Glutamatergic neuron (in vitro differentiated cells): ENCODE data around the gene PIN4. TPM values are rescaled to one million over a fixed set of nuclear protein-coding genes. Genes with fewer than 3 reads are reported as not detected.

ENCODE experiments used
- DNase-seq: peaks from one replicate; pipeline ENCODE4 v3.0.0; 2022
- H3K27ac Mint-ChIP-seq: one replicate; pipeline ENCODE4 v1.8.0; 2020; ENCODE audit warnings: mild to moderate bottlenecking, mixed read lengths, inconsistent platforms; ENCODE audit not compliant: unreplicated experiment
- H3K27me3 Mint-ChIP-seq: one replicate; pipeline ENCODE4 v1.8.0; 2020; ENCODE audit warnings: mild to moderate bottlenecking, moderate library complexity, mixed read lengths, inconsistent platforms; ENCODE audit not compliant: unreplicated experiment
- H3K36me3 Mint-ChIP-seq: one replicate; pipeline ENCODE4 v1.8.0; 2020; ENCODE audit warnings: mild to moderate bottlenecking, mixed read lengths, inconsistent platforms; ENCODE audit not compliant: unreplicated experiment
- H3K4me1 Mint-ChIP-seq: one replicate; pipeline ENCODE4 v1.8.0; 2020; ENCODE audit warnings: mild to moderate bottlenecking, low read depth, mixed read lengths, inconsistent platforms; ENCODE audit not compliant: unreplicated experiment
- H3K4me3 Mint-ChIP-seq: one replicate; pipeline ENCODE4 v1.8.0; 2020; ENCODE audit warnings: mild to moderate bottlenecking, mixed read lengths, inconsistent platforms; ENCODE audit not compliant: unreplicated experiment
- H3K9me3 Mint-ChIP-seq: one replicate; pipeline ENCODE4 v1.8.0; 2020; ENCODE audit warnings: mild to moderate bottlenecking, moderate library complexity, mixed read lengths, inconsistent platforms; ENCODE audit not compliant: unreplicated experiment
- CTCF ChIP-seq: fragments of 200-600 bp; sonication (generic); IDR thresholded peaks from one replicate; pipeline ENCODE4 v1.5.0; 2021; ENCODE audit not compliant: partially characterized antibody, unreplicated experiment
- total RNA-seq: library from RNA; stranded (reverse); fragmentation: NEBNext Ultra II Directional; extraction: Animal tissue kit (Norgen Biotek cat#: 25700); gene quantifications from one replicate; pipeline ENCODE4 v1.2.1, GENCODE V29; 2021; ENCODE audit not compliant: unreplicated experiment

Gene PIN4
- total RNA-seq, 1 donor from 2014 or later, result 19.5 TPM

- Mint-ChIP-seq H3K4me3 (no peak overlapping the region), H3K36me3 (no peaks in the 10 kb centered on the region), H3K4me1 (no peaks in the 10 kb centered on the region), H3K27me3 (peaks cover 3% of the 10 kb centered on the region), H3K27ac (no peak overlapping the region), H3K9me3 (no peaks in the 10 kb centered on the region)
- peak; percentile 72 for DNase-seq
- TF ChIP-seq CTCF, result peak; percentile 76
Observed at GRCh38 chrX:72245461-72246089, 64.0 kb downstream of the PIN4 start.

GRCh38 chrX:72247206-72247942 is 65.8 kb downstream of the PIN4 start:
- Mint-ChIP-seq H3K27me3 (peaks cover 3% of the 10 kb centered on the region), H3K4me3 (no peak overlapping the region), H3K9me3 (no peaks in the 10 kb centered on the region), H3K36me3 (no peaks in the 10 kb centered on the region), H3K27ac (no peak overlapping the region), H3K4me1 (no peaks in the 10 kb centered on the region)
- TF ChIP-seq CTCF, result no peak
- DNase-seq, result no peak

Other genes starting within 250 kb of the PIN4 start
- 18.2 TPM for gene RTL5, start 49.8 kb upstream of the PIN4 start, total RNA-seq
- gene ERCC6L, start 57.3 kb downstream of the PIN4 start, total RNA-seq, result 1.2 TPM
- gene RPS4X, start 95.5 kb downstream of the PIN4 start, total RNA-seq, result 502 TPM
- 42.7 TPM for gene CITED1, start 124.2 kb downstream of the PIN4 start, total RNA-seq